H1 (cell line): ENCODE measurements around the gene EHBP1. TPM values are rescaled to one million over a fixed set of nuclear protein-coding genes. Genes with fewer than 3 reads are reported as not detected.
A peak's percentile ranks its signal among the peaks of the same experiment; 100 is the strongest.

Source experiments
- CBX8 ChIP-seq: fragments of 300-800, 300-1000 bp; sonication (generic); IDR thresholded peaks from 2 replicates; pipeline ENCODE4 v1.7.1; 2016; ENCODE audit warnings: low read depth, low read length, borderline replicate concordance
- CTCF ChIP-seq, 3 experiments: IDR thresholded peaks; 1 replicate in 2 of 3; 2 replicates in 1 of 3; pipeline versions ENCODE4 v1.5.1 to v1.6.1; 2011; ENCODE audit warnings: low read length in 3 of 3, mild to moderate bottlenecking in 3 of 3, inconsistent platforms in 2 of 3, low read depth in 1 of 3, moderate library complexity in 1 of 3; ENCODE audit not compliant: insufficient read depth in 1 of 3; ENCODE audit errors: control extremely low read depth in 1 of 3
- E2F6 ChIP-seq: IDR thresholded peaks from 2 replicates; pipeline ENCODE4 v1.6.1; 2012; ENCODE audit warnings: inconsistent platforms
- EZH2 ChIP-seq: fragments of 200-600 bp; sonication (generic); IDR thresholded peaks from 2 replicates; pipeline ENCODE4 v1.7.1; 2012; ENCODE audit warnings: low read depth, mild to moderate bottlenecking, moderate library complexity, low read length, inconsistent platforms; ENCODE audit not compliant: severe bottlenecking
- SIX5 ChIP-seq: IDR thresholded peaks from 2 replicates; pipeline ENCODE4 v1.6.1; 2011; ENCODE audit warnings: mild to moderate bottlenecking, low read depth, low read length
- SP1 ChIP-seq: IDR thresholded peaks from 2 replicates; pipeline ENCODE4 v1.6.1; 2011; ENCODE audit warnings: low read depth, low read length
- SUZ12 ChIP-seq: fragments of 200-600 bp; sonication (generic); IDR thresholded peaks from 2 replicates; pipeline ENCODE4 v1.6.1; 2012; ENCODE audit warnings: mild to moderate bottlenecking, inconsistent platforms, low read length, moderate library complexity, mixed read lengths
- polyA plus RNA-seq, 7 experiments: library from polyadenylated mRNA; depleted of rRNA in 3 of 7; stranded (reverse) in 5 of 7; unstranded in 2 of 7; fragments of >200 nt in 5 of 7; fragments of 200-250 nt in 2 of 7; gene quantifications; 1 replicate in 5 of 7; 2 replicates in 1 of 7; 4 replicates in 1 of 7; pipeline versions ENCODE4 v1.2.1 to v1.2.3, GENCODE V29; 2011 to 2013; ENCODE audit warnings: missing spikeins in 2 of 7, mixed read lengths in 2 of 7
- total RNA-seq: library from RNA; stranded (reverse); fragmentation: NEBNext Ultra II Directional; extraction: Animal tissue kit (Norgen Biotek cat#: 25700); gene quantifications from 2 replicates; pipeline ENCODE4 v1.2.1, GENCODE V29; 2021

EHBP1 gene
- total and polyA plus RNA-seq, 2 of the 8 experiments (the other 6 are each of a cell fraction or from before 2014, with no cell fraction given), result 12.0 to 64.1 TPM

GRCh38 chr2:63056107-63057050, 350.9 kb downstream of the EHBP1 start (continued):
- TF ChIP-seq CTCF (IDR thresholded peaks at IDR 0.05; ENCODE audit: control extremely low read depth in 1 of 3, insufficient read depth in 1 of 3, low read depth in 1 of 3, low read length in 3 of 3), result peak in 1 of 3 experiments; percentile 3; a peak in 1 of 4 replicates
- 0 out of 2 replicates have a peak, but pooled peaks have one; percentile 59 for TF ChIP-seq CBX8
- peak; percentile 52; the same call in 1 of the 2 replicates for TF ChIP-seq E2F6
- peak; percentile 78 for TF ChIP-seq SUZ12
- TF ChIP-seq EZH2, result peak; percentile 61
- no peak for TF ChIP-seq SIX5
- TF ChIP-seq SP1, result 0 out of 2 replicates have a peak, but pooled peaks have one; percentile 17
